MG63 (cell line): ENCODE data around the gene LRG1. TPM values are rescaled to one million over a fixed set of nuclear protein-coding genes. Genes with fewer than 3 reads are reported as not detected.

Experiments used
- DNase-seq: peaks from one replicate; pipeline ENCODE4 v3.0.0-alpha.2; 2020
- H3K27me3 ChIP-seq: fragments of 250-450 bp; sonication (Bioruptor Pico); 2 replicates; pipeline ENCODE4 v1.5.1; 2020; ENCODE audit warnings: mild to moderate bottlenecking, moderate library complexity
- H3K36me3 ChIP-seq: fragments of 250-450 bp; sonication (Bioruptor Pico); 2 replicates; pipeline ENCODE4 v1.5.1; 2020; ENCODE audit warnings: mild to moderate bottlenecking, moderate library complexity
- H3K4me3 ChIP-seq: fragments of 250-450 bp; sonication (Bioruptor Pico); 2 replicates; pipeline ENCODE4 v1.5.1; 2020; ENCODE audit warnings: mild to moderate bottlenecking, moderate library complexity
- H3K9me3 ChIP-seq: fragments of 250-450 bp; sonication (Bioruptor Pico); 2 replicates; pipeline ENCODE4 v1.5.1; 2020; ENCODE audit warnings: mild to moderate bottlenecking, moderate library complexity
- total RNA-seq: library from RNA; depleted of rRNA; stranded (reverse); fragments of >200 nt; shearing (Covaris generic); gene quantifications from 2 replicates; pipeline ENCODE4 v1.2.3, GENCODE V29; 2014; ENCODE audit warnings: low replicate concordance

Gene LRG1
- total RNA-seq, 1 experiment from 2014 or later, result not detected

DNA sequence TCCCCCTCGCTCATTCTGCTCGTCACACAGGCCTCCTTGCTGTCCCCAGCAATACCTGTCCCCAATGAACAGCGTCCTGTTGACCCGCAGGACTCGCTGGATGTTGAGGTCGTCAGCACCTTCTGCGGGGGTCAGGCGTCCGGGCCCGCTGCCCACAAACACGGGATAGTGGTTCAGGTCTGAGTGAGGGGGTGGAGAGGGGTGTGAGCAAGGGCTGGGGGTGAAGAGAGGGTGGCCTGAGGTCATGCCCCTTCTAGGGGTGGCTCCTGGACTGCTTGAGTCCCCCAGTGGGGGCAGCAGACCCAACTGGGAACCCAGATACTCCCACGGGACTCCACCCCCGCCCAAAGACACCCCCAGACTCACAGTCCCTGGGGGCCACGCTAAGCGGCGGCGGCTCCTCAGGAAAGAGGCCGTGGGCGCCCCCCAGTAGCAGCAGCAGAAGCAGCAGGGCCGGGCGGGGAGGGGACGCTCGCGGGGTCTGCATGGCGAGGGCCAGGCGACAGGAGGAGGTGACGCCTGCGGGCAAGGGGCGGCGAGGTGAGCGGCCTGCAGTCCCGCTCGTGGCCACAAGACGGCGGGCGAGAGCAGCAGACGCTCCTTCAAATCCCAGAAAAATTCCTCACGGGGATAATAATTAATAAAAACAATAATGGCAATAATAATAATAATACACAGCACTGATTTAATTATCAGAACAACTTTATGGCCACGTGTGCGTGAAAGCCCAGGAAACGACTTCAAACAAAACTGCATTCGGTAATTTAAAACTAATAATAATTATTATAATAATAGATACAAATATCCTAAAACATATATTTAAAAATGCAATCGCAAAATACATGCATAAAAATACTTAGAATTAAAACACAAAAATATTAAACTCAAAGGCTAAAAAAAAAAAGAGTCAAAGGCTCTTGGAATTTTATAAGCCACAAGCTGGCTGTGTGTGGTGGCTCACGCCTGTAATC is 18.4 kb upstream of the LRG1 start:
- no peak overlapping the region for H3K4me3 ChIP-seq
- no peak for DNase-seq
- H3K9me3 ChIP-seq, result no peaks in the 10 kb centered on the region
- H3K27me3 ChIP-seq, result no peaks in the 10 kb centered on the region
- H3K36me3 ChIP-seq, result no peaks in the 10 kb centered on the region

DNA sequence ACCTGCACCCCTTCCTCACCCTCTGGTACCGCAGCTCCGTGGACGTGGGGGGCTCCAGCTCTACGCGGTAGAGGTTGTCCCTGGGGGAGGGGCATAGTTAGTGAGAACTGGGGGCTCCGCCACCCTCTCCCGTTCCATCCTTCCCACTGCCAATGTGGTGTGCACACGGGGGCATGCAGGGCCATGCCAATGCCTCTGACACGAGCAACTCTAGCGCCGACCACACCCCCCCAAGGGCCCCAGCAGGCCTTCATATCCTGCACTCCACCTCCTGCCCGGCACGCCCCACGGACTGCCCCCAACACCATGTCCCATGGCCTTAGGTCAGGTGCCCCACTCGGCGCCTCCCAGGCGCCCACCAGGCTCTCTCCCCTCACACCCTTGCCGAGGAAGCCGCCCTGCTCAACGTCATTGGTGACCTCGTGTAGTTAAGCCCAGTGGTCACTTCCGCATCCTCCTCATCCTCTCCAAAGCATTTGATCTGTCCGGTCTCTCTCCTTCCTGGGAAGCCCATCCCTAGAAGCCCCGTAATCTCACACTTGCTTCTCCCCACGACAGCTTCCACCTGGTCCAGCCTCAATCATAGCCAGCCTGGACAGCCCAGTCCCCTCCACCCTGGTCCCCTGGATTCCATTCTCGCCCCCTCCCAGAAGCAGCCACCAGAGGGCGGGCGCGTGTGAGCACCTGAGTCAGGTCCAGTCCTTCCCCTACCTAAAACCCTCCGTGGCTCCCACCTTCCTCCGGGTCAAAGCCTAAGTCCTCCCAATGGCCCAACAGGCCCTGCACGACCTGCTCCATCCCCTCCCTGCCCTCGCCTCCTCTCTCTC is 17.5 kb upstream of the LRG1 start:
- no peak overlapping the region for H3K4me3 ChIP-seq
- H3K36me3 ChIP-seq, result no peaks in the 10 kb centered on the region
- no peak for DNase-seq
- H3K9me3 ChIP-seq, result no peaks in the 10 kb centered on the region
- H3K27me3 ChIP-seq, result no peaks in the 10 kb centered on the region

DNA sequence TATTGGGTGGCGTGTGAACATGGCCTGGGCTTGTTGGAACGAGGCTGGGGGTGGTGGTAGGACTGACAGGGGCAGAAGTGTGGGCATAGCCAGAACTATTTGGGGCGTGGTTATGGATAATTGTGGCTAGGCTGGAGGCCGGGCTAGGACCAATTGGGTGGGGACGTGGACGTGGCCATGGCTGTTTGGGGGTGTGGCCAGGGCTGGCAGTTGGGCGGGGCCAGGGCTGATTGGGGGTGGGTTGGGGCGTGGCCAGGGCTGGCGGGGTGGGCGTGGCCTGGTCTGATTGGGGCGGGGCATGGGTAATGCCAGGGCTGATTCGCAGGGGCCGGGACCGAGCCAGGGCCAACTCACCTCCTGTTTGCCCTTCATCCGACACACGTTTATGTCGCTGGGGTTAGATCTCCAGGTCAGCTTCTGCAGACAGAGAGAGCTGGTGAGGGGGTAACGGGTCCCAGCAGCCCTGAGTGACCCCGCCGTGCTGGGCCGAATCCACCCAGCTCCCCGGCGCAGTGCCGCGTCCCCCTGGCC is 16.8 kb upstream of the LRG1 start:
- Histone ChIP-seq H3K9me3 (no peaks in the 10 kb centered on the region), H3K4me3 (no peak overlapping the region), H3K36me3 (no peaks in the 10 kb centered on the region), H3K27me3 (no peaks in the 10 kb centered on the region)
- DNase-seq, result peak; percentile 43

DNA sequence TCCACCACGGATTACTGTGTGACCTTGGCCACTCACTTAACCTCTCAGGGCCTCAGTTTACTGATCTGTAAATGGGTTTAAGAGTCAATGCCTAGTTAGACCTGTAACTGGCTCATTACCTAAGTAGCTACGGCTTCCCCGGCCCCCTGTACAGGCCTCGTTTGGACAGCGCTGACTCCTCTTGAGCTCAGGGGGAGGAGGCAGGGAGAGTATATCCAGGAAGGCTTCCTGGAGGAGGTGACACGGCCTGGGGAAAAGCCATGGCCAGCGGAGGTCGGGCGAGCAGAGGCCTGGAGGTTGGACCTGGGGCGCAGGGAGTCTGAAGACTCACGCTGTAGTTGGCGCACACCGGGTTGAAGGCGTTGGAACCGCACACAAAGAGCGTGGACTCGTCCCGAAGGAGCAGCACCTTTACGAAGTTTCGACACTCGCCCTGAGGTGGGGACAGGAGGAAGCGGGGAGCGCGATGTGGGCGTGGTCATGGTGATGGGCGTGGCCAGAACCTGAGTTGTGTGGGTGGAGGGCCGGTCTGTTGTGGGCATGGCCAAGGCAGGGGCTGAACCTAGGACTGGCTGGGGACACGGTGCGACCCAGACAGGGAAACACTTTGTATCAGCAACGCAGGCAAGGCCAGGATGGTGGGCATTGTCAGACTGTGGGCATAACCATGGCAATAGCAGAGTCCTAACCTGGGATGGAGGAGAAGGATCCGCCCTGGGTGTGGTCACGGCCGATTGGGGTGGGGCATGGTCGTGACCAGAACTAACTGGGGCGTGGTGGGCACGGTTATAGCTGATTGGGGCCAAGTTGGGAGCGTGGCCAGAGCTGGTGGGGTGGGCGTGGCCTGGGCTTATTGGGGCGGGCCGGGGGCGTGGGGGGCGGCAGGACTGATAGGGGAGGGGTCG is 16.1 kb upstream of the LRG1 start:
- DNase-seq, result peak; percentile 31
- no peaks in the 10 kb centered on the region for H3K36me3 ChIP-seq
- no peak overlapping the region for H3K4me3 ChIP-seq
- no peaks in the 10 kb centered on the region for H3K9me3 ChIP-seq
- no peaks in the 10 kb centered on the region for H3K27me3 ChIP-seq

DNA sequence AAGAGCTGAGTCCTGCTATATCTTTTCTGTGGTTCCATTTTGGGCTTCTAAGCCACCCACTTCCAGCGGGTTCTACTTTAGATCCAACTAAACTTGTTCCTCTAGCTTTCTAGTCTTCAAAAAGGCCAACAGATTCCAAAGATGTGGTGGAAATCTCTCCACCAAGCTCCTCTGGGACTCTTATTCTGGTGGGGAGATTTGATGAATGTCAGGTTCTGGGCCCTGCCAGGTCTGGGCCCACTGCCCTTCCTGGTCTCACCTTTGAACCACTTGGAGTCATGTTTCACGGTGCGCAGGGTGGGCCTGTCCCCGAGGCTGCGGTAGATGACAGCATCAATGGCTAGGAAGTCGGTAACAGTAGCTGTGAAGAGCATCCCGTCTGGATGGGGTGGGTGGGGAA is 14.9 kb upstream of the LRG1 start:
- no peaks in the 10 kb centered on the region for H3K9me3 ChIP-seq
- H3K4me3 ChIP-seq, result no peak overlapping the region
- no peaks in the 10 kb centered on the region for H3K36me3 ChIP-seq
- no peaks in the 10 kb centered on the region for H3K27me3 ChIP-seq
- no peak for DNase-seq

DNA sequence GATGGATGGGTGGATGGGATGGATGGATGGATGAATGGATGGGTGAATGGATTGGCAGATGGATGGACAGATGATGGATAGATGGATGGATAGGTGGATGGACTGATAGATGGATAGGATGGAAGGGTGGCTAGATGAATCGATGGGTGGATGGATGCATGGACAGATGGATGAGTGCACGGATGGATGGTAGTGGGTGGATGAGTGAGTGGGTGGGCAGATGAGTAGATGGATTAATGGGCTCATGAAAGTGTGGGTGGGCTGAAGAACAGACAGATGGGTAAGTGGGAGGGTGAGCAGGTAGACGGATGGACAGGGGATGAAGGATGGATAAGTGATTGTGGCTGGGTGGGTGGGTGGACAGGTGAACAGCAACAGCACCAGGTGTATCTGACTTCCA is 13.9 kb upstream of the LRG1 start:
- H3K9me3 ChIP-seq, result no peaks in the 10 kb centered on the region
- H3K36me3 ChIP-seq, result no peaks in the 10 kb centered on the region
- no peak overlapping the region for H3K4me3 ChIP-seq
- no peak for DNase-seq
- H3K27me3 ChIP-seq, result no peaks in the 10 kb centered on the region

DNA sequence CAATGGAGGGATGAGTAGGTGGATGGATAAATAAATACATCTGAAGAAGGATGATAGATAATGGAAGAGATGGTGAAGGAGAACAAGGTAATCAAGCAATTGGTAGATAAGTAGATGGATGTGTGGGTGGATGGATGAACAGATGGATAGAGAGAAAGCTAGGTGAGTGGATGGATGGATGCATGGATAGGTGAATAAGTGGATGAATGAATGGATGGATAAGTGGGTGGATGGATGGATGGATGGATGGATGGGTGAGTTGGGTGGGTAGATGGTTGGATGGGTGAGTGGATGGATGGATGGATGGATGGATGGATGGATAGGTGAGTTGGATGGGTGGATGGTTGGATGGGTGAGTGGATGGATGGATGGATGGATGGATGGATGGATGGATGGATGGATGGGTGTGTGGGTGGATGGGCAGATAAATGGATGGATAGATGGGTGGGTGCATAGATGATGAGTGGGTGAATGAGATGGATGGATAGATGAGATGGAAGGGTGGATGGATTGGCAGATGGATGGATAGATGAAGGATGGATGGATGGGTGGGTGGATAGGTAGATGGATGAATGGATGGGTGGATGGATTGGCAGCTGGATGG is 13.4 kb upstream of the LRG1 start:
- Histone ChIP-seq H3K36me3 (no peaks in the 10 kb centered on the region), H3K27me3 (no peaks in the 10 kb centered on the region), H3K9me3 (no peaks in the 10 kb centered on the region), H3K4me3 (no peak overlapping the region)
- DNase-seq, result no peak

DNA sequence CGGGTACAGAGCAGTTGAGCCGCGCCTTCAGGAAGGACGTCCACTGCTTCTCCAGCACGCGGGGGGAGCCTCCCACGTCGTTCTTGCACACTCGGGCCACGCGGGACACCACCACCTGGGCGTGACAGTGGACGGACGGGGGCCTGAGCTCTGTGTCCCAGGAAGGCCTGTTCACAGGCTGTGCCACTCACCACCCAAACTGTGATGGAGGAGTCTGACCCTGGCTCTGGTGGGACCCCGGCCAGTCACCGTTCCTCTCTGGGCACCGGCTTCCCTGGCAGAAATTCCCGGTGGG is 12.6 kb upstream of the LRG1 start:
- Histone ChIP-seq H3K9me3 (no peaks in the 10 kb centered on the region), H3K36me3 (no peaks in the 10 kb centered on the region), H3K27me3 (no peaks in the 10 kb centered on the region), H3K4me3 (no peak overlapping the region)
- no peak for DNase-seq

DNA sequence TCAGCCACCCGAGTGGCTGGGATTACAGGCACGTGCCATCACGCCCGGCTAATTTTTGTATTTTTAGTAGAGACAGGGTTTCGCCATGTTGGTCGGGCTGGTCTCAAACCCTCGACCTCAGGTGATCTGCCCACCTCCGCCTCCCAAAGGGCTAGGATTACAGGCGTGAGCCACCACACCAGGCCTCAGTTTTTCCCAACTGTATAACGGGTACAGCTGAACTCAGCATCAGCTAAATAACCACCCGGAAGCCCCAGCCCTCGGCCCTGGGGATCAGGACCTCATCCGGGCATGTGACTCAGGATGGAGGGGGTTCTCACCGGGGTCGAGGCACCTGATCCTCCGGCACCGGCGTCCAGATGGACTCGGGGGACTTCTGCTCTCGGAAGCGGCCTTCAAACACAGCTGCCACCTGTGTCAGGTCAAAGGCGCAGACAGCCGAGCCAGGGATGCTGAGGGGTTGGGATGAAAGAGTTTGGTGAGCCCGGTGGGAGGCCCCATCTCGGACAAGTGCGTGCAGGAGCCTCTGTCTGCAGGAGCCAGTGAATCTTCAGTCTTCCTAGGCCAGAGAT is 10.7 kb upstream of the LRG1 start:
- Histone ChIP-seq H3K36me3 (no peaks in the 10 kb centered on the region), H3K4me3 (no peak overlapping the region), H3K9me3 (no peaks in the 10 kb centered on the region), H3K27me3 (no peaks in the 10 kb centered on the region)
- DNase-seq, result no peak

DNA sequence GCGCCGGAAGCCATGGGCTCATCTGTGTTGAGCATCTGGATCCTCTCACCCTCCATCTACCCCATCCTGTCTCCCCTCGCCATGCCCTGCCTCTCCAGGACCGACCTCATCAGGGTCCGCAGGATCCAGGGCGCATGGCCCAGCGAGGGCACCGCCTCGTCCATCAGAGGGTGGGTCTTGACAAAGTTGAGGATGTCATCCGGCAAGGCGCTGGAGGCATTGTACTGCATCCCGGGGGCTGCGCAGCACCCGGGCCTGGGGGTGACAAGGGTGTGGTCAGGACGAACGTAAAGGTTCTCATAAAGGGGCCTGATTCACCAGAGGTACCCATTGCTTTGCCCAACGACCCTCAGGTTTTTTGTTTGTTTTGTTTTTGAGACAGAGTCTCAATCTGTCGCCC is 10.2 kb upstream of the LRG1 start:
- no peak for DNase-seq
- Histone ChIP-seq H3K36me3 (no peaks in the 10 kb centered on the region), H3K9me3 (no peaks in the 10 kb centered on the region), H3K4me3 (no peak overlapping the region), H3K27me3 (no peaks in the 10 kb centered on the region)

DNA sequence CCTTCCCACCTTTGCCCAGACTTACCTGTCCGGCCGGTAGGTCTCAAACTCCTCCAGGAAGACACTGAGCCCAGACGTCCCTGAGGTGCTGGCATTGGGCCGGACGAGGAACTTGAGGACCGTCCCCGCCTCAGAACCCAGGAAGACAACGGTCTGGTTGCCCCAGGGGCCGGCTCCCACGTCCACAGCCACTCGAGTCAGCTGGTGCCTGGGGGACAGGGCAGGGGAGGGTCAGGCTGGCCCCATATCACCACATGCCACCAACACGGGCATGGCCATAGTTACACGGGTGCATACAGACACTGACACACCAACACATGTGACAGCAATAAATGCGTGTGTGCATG is 8.4 kb upstream of the LRG1 start:
- Histone ChIP-seq H3K9me3 (no peaks in the 10 kb centered on the region), H3K4me3 (no peak overlapping the region), H3K36me3 (no peaks in the 10 kb centered on the region), H3K27me3 (no peaks in the 10 kb centered on the region)
- DNase-seq, result no peak

DNA sequence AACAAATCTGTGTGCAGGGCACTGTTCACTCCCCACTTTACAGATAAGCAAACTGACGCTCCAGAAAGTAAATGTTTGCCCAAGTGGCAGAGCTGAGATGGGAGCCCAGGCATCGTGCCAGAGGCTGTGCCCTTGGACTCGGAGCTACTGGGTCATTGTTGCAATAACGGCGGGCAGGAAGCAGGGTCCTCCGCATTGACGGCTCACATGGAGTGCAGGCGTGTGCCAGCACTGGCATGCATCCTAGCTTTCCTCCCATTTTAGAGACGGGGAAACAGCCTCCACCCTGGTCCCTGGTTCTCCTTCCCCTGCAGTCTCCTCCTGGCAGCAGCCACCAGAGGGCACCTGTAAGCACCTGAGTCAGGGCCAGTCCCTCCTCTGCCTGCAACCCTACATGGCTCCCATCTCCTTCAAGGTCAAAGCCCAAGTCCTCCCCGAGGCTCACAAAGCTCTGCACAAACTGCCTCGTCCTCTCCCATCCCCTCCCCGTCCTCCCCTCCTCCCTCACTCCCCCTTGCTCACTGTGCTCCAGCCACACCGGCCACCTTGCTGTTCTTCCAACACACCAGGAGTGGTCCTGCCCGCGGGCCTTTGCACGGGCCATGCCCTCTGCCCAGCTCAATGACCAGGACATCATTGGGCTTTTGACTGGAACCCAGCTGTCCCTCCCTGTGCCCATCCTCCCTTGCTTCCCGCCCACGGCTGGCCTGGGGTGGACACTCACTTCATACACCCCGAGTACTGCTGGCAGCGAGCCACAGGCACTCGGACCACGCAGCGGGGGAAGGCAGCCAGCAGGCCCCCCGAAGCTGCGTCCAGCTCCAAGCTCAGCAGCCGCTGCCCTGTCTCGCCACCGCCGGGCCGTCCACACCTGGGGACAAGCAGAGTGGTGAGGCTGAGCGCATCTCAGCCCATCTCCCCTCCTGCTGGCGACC is 7.7 kb upstream of the LRG1 start:
- peak; percentile 33 for DNase-seq
- H3K27me3 ChIP-seq, result no peaks in the 10 kb centered on the region
- H3K36me3 ChIP-seq, result no peaks in the 10 kb centered on the region
- H3K9me3 ChIP-seq, result no peaks in the 10 kb centered on the region
- H3K4me3 ChIP-seq, result no peak overlapping the region

DNA sequence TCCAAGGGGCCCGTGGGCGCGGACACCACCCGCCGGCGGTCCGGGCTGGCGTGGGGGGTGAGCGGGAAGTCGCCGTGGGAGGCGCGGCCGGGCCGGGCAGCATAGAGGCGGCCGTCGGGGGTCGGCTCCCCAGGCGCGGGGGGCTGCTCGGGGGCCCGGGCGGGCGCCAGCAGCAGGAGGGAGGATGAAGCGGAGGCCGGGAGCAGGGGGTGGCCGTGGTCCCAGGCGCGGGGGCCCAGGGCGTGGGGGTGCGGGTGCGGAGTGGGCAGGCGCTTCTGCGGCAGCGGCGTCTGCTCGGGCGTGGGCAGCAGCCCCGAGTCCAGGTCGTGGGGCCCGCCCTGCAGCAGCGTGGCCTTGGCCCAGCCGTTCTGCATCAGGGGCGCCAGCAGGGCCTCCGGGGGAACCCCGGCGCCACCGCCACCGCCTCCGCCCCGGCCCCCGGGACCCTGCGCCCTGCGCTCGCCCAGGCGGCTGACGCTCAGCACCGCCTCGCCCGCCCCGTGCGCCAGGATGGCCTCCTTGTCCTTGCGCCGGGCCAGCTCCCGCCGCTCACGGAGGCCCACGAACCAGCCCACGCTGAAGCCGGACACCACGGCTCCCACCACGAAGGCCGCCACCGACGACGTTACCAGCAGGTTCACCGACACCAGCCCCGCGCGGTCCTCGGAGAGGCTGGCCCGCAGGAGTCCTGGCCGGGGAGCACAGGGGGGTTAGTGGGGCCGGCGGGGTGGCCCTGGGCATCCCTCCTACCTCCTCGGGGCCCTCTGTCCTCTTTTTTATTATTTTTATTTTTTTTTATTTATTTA is 4.2 kb upstream of the LRG1 start:
- H3K4me3 ChIP-seq, result no peak overlapping the region
- no peaks in the 10 kb centered on the region for H3K27me3 ChIP-seq
- DNase-seq, result no peak
- no peaks in the 10 kb centered on the region for H3K36me3 ChIP-seq
- H3K9me3 ChIP-seq, result no peaks in the 10 kb centered on the region
